HCT116 (cell line): ENCODE data around the gene PPP1R36. TPM values are rescaled to one million over a fixed set of nuclear protein-coding genes. Genes with fewer than 3 reads are reported as not detected.

ENCODE experiments used
- ATAC-seq: fragments of 200-7000 bp; cut with Tn5 transposase; 2 replicates; pipeline ENCODE4 v1.9.1; 2020; ENCODE audit warnings: mild to moderate bottlenecking, moderate library complexity
- BruUV-seq: library from RNA; stranded (reverse); fragments of 400-500 nt; replicated peaks from 2 replicates; lab custom pipeline; 2021; lab: Mats Ljungman, UMichigan
- CTCF ChIA-PET: fragments of 300-600 bp; sonication (Branson Sonifier 250); formaldehyde crosslinking; loops from one replicate; lab custom pipeline; 2021; ENCODE audit warnings: antibody characterized with exemption; lab: Charles Lee
- POLR2A ChIA-PET: fragments of 300-600, 350-600 bp; sonication (Branson Sonifier 250); formaldehyde crosslinking; loops from one replicate; lab custom pipeline; 2021; ENCODE audit warnings: antibody characterized with exemption; lab: Charles Lee
- RAD21 ChIA-PET, 2 experiments: fragments of 300-600 bp; sonication (Branson Sonifier 250); formaldehyde crosslinking; loops; one replicate each; lab custom pipeline; 2023; ENCODE audit warnings: low total read pairs in 2 of 2; ENCODE audit not compliant: uncharacterized antibody in 2 of 2, unreplicated experiment in 2 of 2, low non-redundant PET in 1 of 2; lab: Charles Lee
- DNase-seq: peaks from one replicate; pipeline ENCODE4 v3.0.0-alpha.2; 2010; ENCODE audit warnings: low read depth, low spot score
- H2AFZ ChIP-seq: fragments of 200-600 bp; shearing (Covaris generic), sonication (generic); 2 replicates; pipeline ENCODE4 v1.6.1; 2017; ENCODE audit warnings: low read depth, mixed run types, mixed read lengths, antibody characterized with exemption, low read length; ENCODE audit not compliant: poor library complexity, severe bottlenecking
- H3K27ac ChIP-seq: 2 replicates; pipeline ENCODE4 v1.5.1; 2012; ENCODE audit warnings: low read depth, low read length
- H3K27me3 ChIP-seq: fragments of 200-600 bp; sonication (generic); 2 replicates; pipeline ENCODE4 v1.6.1; 2016; ENCODE audit warnings: mixed run types, low read length, mixed read lengths; ENCODE audit not compliant: insufficient read depth
- H3K36me3 ChIP-seq, 2 experiments: fragments of 200-500 bp in 1 of 2; fragments of 200-600 bp in 1 of 2; sonication (Bioruptor generic) in 1 of 2; sonication (generic) in 1 of 2; 2 replicates each; pipeline versions ENCODE4 v1.5.1 to v1.6.1; 2014 to 2016; ENCODE audit warnings: low read length in 2 of 2, inconsistent platforms in 1 of 2, mixed read lengths in 1 of 2, mixed run types in 1 of 2; ENCODE audit not compliant: insufficient read depth in 2 of 2, control insufficient read depth in 1 of 2
- H3K4me1 ChIP-seq, 2 experiments: fragments of 200-600 bp in 1 of 2; sonication (generic) in 1 of 2; 2 replicates each; pipeline versions ENCODE4 v1.5.1 to v1.6.1; 2012 to 2017; ENCODE audit warnings: low read length in 2 of 2, inconsistent platforms in 1 of 2, mild to moderate bottlenecking in 1 of 2, mixed read lengths in 1 of 2, mixed run types in 1 of 2, moderate library complexity in 1 of 2; ENCODE audit not compliant: insufficient read depth in 2 of 2, control insufficient read depth in 1 of 2
- H3K4me2 ChIP-seq: fragments of 200-600 bp; sonication (generic); 2 replicates; pipeline ENCODE4 v1.6.1; 2017; ENCODE audit warnings: mixed run types, low read length, mixed read lengths
- H3K4me3 ChIP-seq, 2 experiments: fragments of 200-600 bp in 1 of 2; sonication (generic) in 1 of 2; replicated peaks in 1 of 2; 2 replicates each; pipeline ENCODE4 v1.5.1; 2011 to 2016; ENCODE audit warnings: low read length in 2 of 2, control low read depth in 1 of 2, low read depth in 1 of 2, mild to moderate bottlenecking in 1 of 2, mixed read lengths in 1 of 2, mixed run types in 1 of 2
- H3K79me2 ChIP-seq: fragments of 200-600 bp; sonication (generic); 2 replicates; pipeline ENCODE4 v1.6.1; 2017; ENCODE audit warnings: mild to moderate bottlenecking, mixed run types, low read length, moderate library complexity, mixed read lengths; ENCODE audit not compliant: insufficient read depth
- H3K9ac ChIP-seq: fragments of 200-600 bp; sonication (generic); 2 replicates; pipeline ENCODE4 v1.6.1; 2016; ENCODE audit warnings: low read length, mixed read lengths
- H3K9me2 ChIP-seq: fragments of 200-600 bp; sonication (generic), shearing (Covaris generic); 2 replicates; pipeline ENCODE4 v1.6.1; 2017; ENCODE audit warnings: mixed run types, mild to moderate bottlenecking, moderate library complexity; ENCODE audit not compliant: insufficient read depth
- H3K9me3 ChIP-seq, 2 experiments: fragments of 200-500 bp in 1 of 2; fragments of 200-600 bp in 1 of 2; sonication (Bioruptor generic) in 1 of 2; sonication (generic) in 1 of 2; 2 replicates each; pipeline ENCODE4 v1.6.1; 2014 to 2017; ENCODE audit warnings: low read length in 2 of 2, mixed read lengths in 2 of 2, inconsistent platforms in 1 of 2, low read depth in 1 of 2, mild to moderate bottlenecking in 1 of 2, mixed run types in 1 of 2, moderate library complexity in 1 of 2; ENCODE audit not compliant: control insufficient read depth in 1 of 2, insufficient read depth in 1 of 2
- H4K20me1 ChIP-seq: fragments of 200-600 bp; sonication (generic), shearing (Covaris generic); 2 replicates; pipeline ENCODE4 v1.6.1; 2017; ENCODE audit warnings: mixed run types, mild to moderate bottlenecking, moderate library complexity; ENCODE audit not compliant: insufficient read depth
- ATF3 ChIP-seq: IDR thresholded peaks from 2 replicates; pipeline ENCODE4 v1.6.1; 2012
- CBX3 ChIP-seq: IDR thresholded peaks from 2 replicates; pipeline ENCODE4 v1.6.1; 2012; ENCODE audit warnings: low read depth
- EGR1 ChIP-seq: IDR thresholded peaks from 2 replicates; pipeline ENCODE4 v1.6.1; 2012; ENCODE audit warnings: low read depth
- ELF1 ChIP-seq: IDR thresholded peaks from 2 replicates; pipeline ENCODE4 v1.6.1; 2012; ENCODE audit warnings: low read depth, borderline replicate concordance
- FOSL1 ChIP-seq: IDR thresholded peaks from 2 replicates; pipeline ENCODE4 v1.6.1; 2012; ENCODE audit warnings: low read depth
- JUND ChIP-seq: IDR thresholded peaks from 2 replicates; pipeline ENCODE4 v1.6.1; 2012
- MAX ChIP-seq: IDR thresholded peaks from 2 replicates; pipeline ENCODE4 v1.6.1; 2012
- POLR2AphosphoS5 ChIP-seq: IDR thresholded peaks from 2 replicates; pipeline ENCODE4 v1.6.1; 2011; ENCODE audit warnings: mild to moderate bottlenecking, low read depth, low read length, moderate library complexity
- RAD21 ChIP-seq: IDR thresholded peaks from 2 replicates; pipeline ENCODE4 v1.6.1; 2012; ENCODE audit warnings: low read depth, mild to moderate bottlenecking
- REST ChIP-seq: IDR thresholded peaks from 2 replicates; pipeline ENCODE4 v1.6.1; 2012; ENCODE audit warnings: low read depth
- SIN3A ChIP-seq: IDR thresholded peaks from 2 replicates; pipeline ENCODE4 v1.6.1; 2012; ENCODE audit warnings: low read depth
- SP1 ChIP-seq: IDR thresholded peaks from 2 replicates; pipeline ENCODE4 v1.6.1; 2012; ENCODE audit warnings: low read depth
- YY1 ChIP-seq: IDR thresholded peaks from 2 replicates; pipeline ENCODE4 v1.6.1; 2011; ENCODE audit warnings: low read length, low read depth, moderate library complexity, mild to moderate bottlenecking; ENCODE audit not compliant: insufficient replicate concordance; ENCODE audit errors: extremely low read depth
- ZBTB33 ChIP-seq: IDR thresholded peaks from 2 replicates; pipeline ENCODE4 v1.6.1; 2011; ENCODE audit warnings: mild to moderate bottlenecking, low read length, moderate library complexity; ENCODE audit not compliant: insufficient replicate concordance; ENCODE audit errors: extremely low read depth
- ZFX ChIP-seq: fragments of 450-650 bp; IDR thresholded peaks from 2 replicates; pipeline ENCODE4 v1.6.1; 2017
- ZNF274 ChIP-seq: fragments of 200-500 bp; sonication (Bioruptor generic); IDR thresholded peaks from 2 replicates; pipeline ENCODE4 v1.6.1; 2014; ENCODE audit warnings: mild to moderate bottlenecking, low read depth, low read length, inconsistent platforms
- intact Hi-C: fragments of 100-400 bp; cut with micrococcal nuclease; formaldehyde crosslinking; loops from 2 replicates; pipeline ENCODE4 v1.10.0; 2022
- total RNA-seq: library from RNA; stranded (reverse); gene quantifications from one replicate; pipeline ENCODE4 v1.2.1, GENCODE V29; 2021; ENCODE audit not compliant: unreplicated experiment

PPP1R36 gene
- total RNA-seq, 1 experiment from 2014 or later, result 0.47 TPM

- ChIA-PET POLR2A (no interaction called here), CTCF (interaction anchor here (0.9 kb wide), 1 partner anchor 54 kb away, joined by 8 read pairs; no protein-coding TSS in a partner anchor), RAD21 (no interaction called here)
- no TSS peak for BruUV-seq
- Histone ChIP-seq H3K27me3 (no peaks in the 10 kb centered on the region), H3K9me2 (no peaks in the 10 kb centered on the region), H3K4me2 (no peak overlapping the region), H4K20me1 (no peaks in the 10 kb centered on the region), H3K27ac (no peak overlapping the region), H3K36me3 (no peaks in the 10 kb centered on the region), H3K9me3 (no peaks in the 10 kb centered on the region), H3K4me1 (peaks cover 0 to 7% of the 10 kb centered on the region in 2 experiments; a peak in 1 of 4 replicates), H3K79me2 (no peaks in the 10 kb centered on the region), H3K9ac (no peak overlapping the region), H3K4me3 (no peak overlapping the region), H2AFZ (no peak overlapping the region)
- DNase-seq, result no peak
- intact Hi-C loops, result no loop called here
- TF ChIP-seq ATF3, result no peak
- no peak for TF ChIP-seq EGR1
- TF ChIP-seq ZBTB33, result no peak
- TF ChIP-seq SP1, result no peak
- no peak for TF ChIP-seq ZNF274
- TF ChIP-seq MAX, result no peak
- TF ChIP-seq CBX3, result no peak
- TF ChIP-seq RAD21, result no peak
- no peak for TF ChIP-seq POLR2AphosphoS5
- TF ChIP-seq REST, result no peak
- TF ChIP-seq SIN3A, result no peak
- no peak for TF ChIP-seq ZFX
- no peak for TF ChIP-seq YY1
- TF ChIP-seq JUND, result no peak
- TF ChIP-seq ELF1, result no peak
- TF ChIP-seq FOSL1, result no peak
- no peak for ATAC-seq
Observed at GRCh38 chr14:64581817-64582216, 32.1 kb downstream of the PPP1R36 start.
